Gastroesophageal sphincter (tissue), 3 donors: ENCODE measurements around the gene COA7.

ENCODE experiments used
- EP300 ChIP-seq: sonication (generic); formaldehyde crosslinking; IDR thresholded peaks from one replicate; pipeline ENCODE4 v1.6.1; 2017; ENCODE audit warnings: antibody characterized with exemption, mild to moderate bottlenecking
- POLR2A ChIP-seq, 2 donors: fragments of 450-650 bp; IDR thresholded peaks; one replicate each; pipeline ENCODE4 v1.6.1; 2017; ENCODE audit warnings: antibody characterized with exemption in 2 of 2, mild to moderate bottlenecking in 2 of 2, moderate library complexity in 1 of 2
- POLR2AphosphoS5 ChIP-seq: sonication (generic); formaldehyde crosslinking; IDR thresholded peaks from one replicate; pipeline ENCODE4 v1.6.1; 2017; ENCODE audit warnings: antibody characterized with exemption
- TF ChIP-seq, protein P1 (sequence below), 4 experiments: fragments of 200-600 bp in 2 of 4; fragments of 450-650 bp in 2 of 4; sonication (generic) in 1 of 4; IDR thresholded peaks; one replicate each; pipeline ENCODE4 v1.5.1; 2017 to 2019; ENCODE audit warnings: antibody characterized with exemption in 4 of 4, mild to moderate bottlenecking in 2 of 4, moderate library complexity in 2 of 4

DNA sequence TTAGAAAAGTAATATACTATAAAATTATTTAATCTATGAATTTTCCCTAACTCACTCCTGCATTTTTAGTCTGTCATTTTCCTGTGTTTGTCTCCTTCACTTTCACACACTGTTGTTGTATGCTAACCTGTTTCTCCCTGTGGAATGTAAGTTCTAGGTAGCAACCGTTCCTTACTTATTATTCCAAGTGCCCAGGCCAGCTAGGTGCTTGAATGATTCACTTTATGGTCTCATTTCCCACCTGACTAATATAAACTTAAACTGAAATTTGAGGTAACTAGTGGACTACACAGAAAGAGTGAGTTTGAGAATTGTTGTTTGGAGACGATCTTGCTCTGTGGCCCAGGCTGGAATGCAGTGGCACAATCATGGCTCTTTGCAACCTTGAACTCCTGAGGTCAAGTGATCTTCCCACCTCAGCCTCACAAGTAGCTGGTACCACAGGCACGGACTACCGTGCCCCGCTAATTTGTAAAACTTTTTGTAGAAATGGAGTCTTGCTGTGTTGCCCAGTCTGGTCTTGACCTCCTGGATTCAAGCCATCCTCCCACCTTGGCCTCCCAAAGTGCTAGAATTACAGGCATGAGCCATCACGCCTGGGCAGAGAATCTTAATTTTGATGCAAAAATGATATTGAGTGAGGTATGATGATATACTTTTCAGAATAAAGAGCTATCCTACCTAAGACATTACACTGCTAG, 30.0 kb upstream of the COA7 start:
- TF ChIP-seq POLR2AphosphoS5 = no peak
- TF ChIP-seq, protein P1, sequence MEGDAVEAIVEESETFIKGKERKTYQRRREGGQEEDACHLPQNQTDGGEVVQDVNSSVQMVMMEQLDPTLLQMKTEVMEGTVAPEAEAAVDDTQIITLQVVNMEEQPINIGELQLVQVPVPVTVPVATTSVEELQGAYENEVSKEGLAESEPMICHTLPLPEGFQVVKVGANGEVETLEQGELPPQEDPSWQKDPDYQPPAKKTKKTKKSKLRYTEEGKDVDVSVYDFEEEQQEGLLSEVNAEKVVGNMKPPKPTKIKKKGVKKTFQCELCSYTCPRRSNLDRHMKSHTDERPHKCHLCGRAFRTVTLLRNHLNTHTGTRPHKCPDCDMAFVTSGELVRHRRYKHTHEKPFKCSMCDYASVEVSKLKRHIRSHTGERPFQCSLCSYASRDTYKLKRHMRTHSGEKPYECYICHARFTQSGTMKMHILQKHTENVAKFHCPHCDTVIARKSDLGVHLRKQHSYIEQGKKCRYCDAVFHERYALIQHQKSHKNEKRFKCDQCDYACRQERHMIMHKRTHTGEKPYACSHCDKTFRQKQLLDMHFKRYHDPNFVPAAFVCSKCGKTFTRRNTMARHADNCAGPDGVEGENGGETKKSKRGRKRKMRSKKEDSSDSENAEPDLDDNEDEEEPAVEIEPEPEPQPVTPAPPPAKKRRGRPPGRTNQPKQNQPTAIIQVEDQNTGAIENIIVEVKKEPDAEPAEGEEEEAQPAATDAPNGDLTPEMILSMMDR (IDR thresholded peaks at IDR 0.05) = no peak
- TF ChIP-seq POLR2A (IDR thresholded peaks at IDR 0.05) = no peak
- TF ChIP-seq EP300 = no peak
